ENCODE results near the gene RNASE13. TPM values are rescaled to one million over a fixed set of nuclear protein-coding genes. Genes with fewer than 3 reads are reported as not detected.

RNASE13 gene
- polyA plus RNA-seq, 1 experiment = not detected

DNA sequence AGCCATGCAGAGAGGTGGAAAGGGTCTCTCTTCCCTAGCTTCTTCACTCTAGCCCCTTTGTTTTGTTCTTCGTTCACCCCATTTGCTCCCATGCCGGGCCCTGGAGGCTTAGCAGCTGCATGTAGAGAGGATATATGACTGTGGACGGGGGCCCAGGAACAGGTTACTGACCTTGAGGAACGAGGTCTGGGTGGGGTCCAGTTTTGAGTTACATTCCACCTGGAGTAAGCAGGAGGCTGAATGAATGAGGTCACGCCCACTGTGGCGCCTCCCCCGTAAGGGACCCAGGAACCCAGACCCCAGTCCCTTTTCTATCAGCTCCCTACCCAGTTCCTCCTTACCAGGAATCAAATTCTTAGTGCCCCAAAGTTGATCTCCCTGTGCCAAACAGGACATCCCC is 16.3 kb downstream of the RNASE13 start:
- TF ChIP-seq, protein P1, sequence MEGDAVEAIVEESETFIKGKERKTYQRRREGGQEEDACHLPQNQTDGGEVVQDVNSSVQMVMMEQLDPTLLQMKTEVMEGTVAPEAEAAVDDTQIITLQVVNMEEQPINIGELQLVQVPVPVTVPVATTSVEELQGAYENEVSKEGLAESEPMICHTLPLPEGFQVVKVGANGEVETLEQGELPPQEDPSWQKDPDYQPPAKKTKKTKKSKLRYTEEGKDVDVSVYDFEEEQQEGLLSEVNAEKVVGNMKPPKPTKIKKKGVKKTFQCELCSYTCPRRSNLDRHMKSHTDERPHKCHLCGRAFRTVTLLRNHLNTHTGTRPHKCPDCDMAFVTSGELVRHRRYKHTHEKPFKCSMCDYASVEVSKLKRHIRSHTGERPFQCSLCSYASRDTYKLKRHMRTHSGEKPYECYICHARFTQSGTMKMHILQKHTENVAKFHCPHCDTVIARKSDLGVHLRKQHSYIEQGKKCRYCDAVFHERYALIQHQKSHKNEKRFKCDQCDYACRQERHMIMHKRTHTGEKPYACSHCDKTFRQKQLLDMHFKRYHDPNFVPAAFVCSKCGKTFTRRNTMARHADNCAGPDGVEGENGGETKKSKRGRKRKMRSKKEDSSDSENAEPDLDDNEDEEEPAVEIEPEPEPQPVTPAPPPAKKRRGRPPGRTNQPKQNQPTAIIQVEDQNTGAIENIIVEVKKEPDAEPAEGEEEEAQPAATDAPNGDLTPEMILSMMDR (IDR thresholded peaks at IDR 0.05; ENCODE audit: low read depth, low read length) = no peak
- CTCF ChIA-PET = interaction anchor here (1.3 to 13.3 kb wide), 7 partner anchors 13 to 150 kb away, joined by 3 to 310 read pairs (median 6); partner anchors contain the start of gene RNASE7
- DNase-seq (ENCODE audit: low read depth, low spot score) = no peak
- Histone ChIP-seq H3K27me3 (ENCODE audit: control insufficient read depth, insufficient read depth, low read length) (peaks cover 36% of the 10 kb centered on the region), H3K27ac (ENCODE audit: low read depth, low read length) (no peak overlapping the region), H3K9me3 (ENCODE audit: control insufficient read depth, insufficient read depth, low read length) (no peaks in the 10 kb centered on the region), H3K4me3 (ENCODE audit: low read depth, low read length) (no peak overlapping the region)
- POLR2A ChIA-PET = interaction anchor here (0.9 kb wide), 1 partner anchor 85 kb away, joined by 4 read pairs; no protein-coding TSS in a partner anchor

DNA sequence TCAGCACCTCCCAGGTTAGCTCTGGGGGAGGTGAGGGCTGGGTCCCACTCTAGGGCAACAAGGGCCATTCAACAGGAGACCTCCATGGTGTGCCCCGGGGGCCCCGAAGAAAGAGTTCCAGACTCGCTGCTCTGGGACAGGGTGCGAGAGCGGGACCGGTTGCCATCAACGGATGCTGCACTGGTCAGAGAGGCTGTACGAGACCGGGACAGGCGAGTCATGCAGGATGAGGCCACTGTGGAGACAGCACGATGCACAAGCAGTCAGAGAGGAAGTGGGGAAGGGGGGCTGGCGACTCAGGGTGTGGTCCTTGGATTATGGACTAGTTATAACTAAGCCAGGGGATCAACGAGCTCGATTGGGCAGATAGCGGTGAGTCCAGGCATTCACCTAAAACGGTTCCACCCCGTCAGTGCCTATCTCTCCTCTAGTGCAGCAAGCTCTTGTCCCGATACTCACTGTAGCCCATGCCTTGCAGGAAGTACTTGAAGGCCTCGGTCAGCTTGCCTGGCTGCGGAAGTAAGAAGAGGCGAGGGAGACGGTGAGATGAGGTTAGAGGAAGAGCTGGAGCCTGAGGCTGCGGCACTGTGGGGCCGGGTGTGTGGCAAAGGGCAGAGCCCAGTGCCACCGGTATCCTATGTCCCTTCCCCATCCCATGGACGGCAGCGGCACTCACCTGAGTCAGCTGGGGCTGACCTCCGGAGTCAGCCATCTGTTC is 16.9 kb downstream of the RNASE13 start:
- Histone ChIP-seq H3K27me3 (ENCODE audit: control insufficient read depth, insufficient read depth, low read length) (peaks cover 32% of the 10 kb centered on the region), H3K4me3 (ENCODE audit: low read depth, low read length) (no peak overlapping the region), H3K27ac (ENCODE audit: low read depth, low read length) (no peak overlapping the region), H3K9me3 (ENCODE audit: control insufficient read depth, insufficient read depth, low read length) (no peaks in the 10 kb centered on the region)
- TF ChIP-seq, protein P1 (IDR thresholded peaks at IDR 0.05; ENCODE audit: low read depth, low read length) = no peak
- no peak for DNase-seq (ENCODE audit: low read depth, low spot score)
- POLR2A ChIA-PET = interaction anchor here (0.9 kb wide), 1 partner anchor 86 kb away, joined by 4 read pairs; no protein-coding TSS in a partner anchor
- CTCF ChIA-PET = interaction anchor here (1.3 to 13.3 kb wide), 6 partner anchors 13 to 150 kb away, joined by 3 to 310 read pairs (median 88); partner anchors contain the start of gene RNASE7

DNA sequence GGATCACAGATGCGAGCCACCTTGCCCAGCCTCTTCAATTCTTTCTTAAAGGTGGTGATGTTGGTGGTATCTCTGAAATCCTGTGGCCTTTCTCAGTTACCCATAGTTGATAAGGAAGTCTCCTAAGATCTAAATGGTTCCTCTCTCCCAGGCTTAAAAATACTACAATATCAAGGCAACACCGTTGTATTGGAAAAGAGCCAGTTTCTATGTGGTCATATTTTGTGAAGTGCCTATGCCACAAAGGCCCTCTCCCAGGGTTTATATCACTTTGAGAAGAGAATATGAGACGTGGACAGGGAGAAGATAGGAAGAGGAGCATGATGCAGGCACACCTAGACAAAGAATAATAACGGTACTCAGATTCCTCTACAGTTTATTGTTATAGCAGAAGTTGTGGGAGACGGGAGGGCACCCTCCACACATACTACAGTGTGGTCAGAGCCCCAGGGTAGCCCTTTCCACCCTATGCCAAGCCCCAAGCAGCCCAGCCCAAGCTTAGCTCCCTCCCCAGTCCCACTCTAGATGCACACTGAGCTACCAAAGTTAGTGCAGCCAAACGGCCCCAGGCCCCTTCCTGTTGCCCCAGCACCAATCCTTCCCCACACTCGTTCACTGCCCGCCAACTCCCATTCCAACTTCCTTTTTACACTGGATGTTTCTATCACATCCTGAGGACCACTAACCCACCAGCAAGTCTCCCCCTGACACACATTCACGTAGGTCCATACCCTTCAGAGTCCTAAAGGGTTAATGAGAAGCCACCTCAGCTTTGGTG is 18.0 kb downstream of the RNASE13 start:
- H3K9me3 ChIP-seq (ENCODE audit: control insufficient read depth, insufficient read depth, low read length) = no peaks in the 10 kb centered on the region
- ChIA-PET CTCF (interaction anchor here (1.7 to 13.3 kb wide), 12 partner anchors 12 to 120 kb away, joined by 4 to 310 read pairs (median 44); partner anchors contain the start of genes RNASE7, SLC39A2 and TMEM253), POLR2A (no interaction called here)
- no peak for DNase-seq (ENCODE audit: low read depth, low spot score)
- no peak overlapping the region for H3K27ac ChIP-seq (ENCODE audit: low read depth, low read length)
- TF ChIP-seq, protein P1 (IDR thresholded peaks at IDR 0.05; ENCODE audit: low read depth, low read length) = no peak
- H3K27me3 ChIP-seq (ENCODE audit: control insufficient read depth, insufficient read depth, low read length) = peaks cover 28% of the 10 kb centered on the region
- H3K4me3 ChIP-seq (ENCODE audit: low read depth, low read length) = no peak overlapping the region

GRCh38 chr14:21015312-21015711 is 19.3 kb downstream of the RNASE13 start:
- TF ChIP-seq, protein P1 (IDR thresholded peaks at IDR 0.05; ENCODE audit: low read depth, low read length) = no peak
- POLR2A ChIA-PET = interaction anchor here (0.6 to 2.0 kb wide), 6 partner anchors 25 to 179 kb away, joined by 3 to 12 read pairs (median 3); partner anchors contain the start of gene ARHGEF40

More at GRCh38 chr14:21015312-21015711, 19.3 kb downstream of the RNASE13 start:
- no peak for DNase-seq (ENCODE audit: low read depth, low spot score)
- Histone ChIP-seq H3K27ac (ENCODE audit: low read depth, low read length) (no peak overlapping the region), H3K9me3 (ENCODE audit: control insufficient read depth, insufficient read depth, low read length) (no peaks in the 10 kb centered on the region), H3K4me3 (ENCODE audit: low read depth, low read length) (no peak overlapping the region), H3K27me3 (ENCODE audit: control insufficient read depth, insufficient read depth, low read length) (peaks cover 23% of the 10 kb centered on the region)
- CTCF ChIA-PET = interaction anchor here (0.6 to 13.3 kb wide), 45 partner anchors 8 to 704 kb away, joined by 3 to 310 read pairs (median 9); partner anchors contain the start of genes ARHGEF40, NDRG2, RNASE7 and RNASE8

Measured in AG04450 (cell line).